ENCODE results near the gene TAF5L.

TAF5L gene

DNA sequence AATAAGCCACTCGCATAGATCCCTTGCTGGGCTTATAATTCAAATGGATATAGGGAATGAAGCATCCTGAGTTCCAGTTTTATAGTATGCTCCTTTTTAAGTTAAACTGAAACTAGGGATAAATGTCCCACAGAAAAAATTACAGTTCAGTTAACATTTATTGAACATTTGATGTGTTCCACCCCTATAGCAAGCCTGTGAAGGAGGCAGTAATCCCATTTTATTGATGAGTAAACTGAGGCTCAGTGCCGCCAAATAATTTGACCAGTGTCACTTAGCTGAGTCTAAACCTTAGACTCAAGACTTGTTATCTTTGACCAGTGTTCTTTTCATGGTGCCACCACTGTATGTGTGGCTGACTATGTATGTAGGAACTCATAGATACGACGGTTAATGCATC lies 22.5 kb upstream of the TAF5L start:
- Histone ChIP-seq H3K4me3 (no peak overlapping the region), H3K9me3 (ENCODE audit: low read depth, low read length) (no peaks in the 10 kb centered on the region), H3K9ac (ENCODE audit: insufficient read length) (no peak overlapping the region), H3K36me3 (ENCODE audit: insufficient read depth, low read length) (peaks cover 91% of the 10 kb centered on the region), H3K27ac (no peak overlapping the region)
- TF ChIP-seq POLR2AphosphoS5 (IDR thresholded peaks at IDR 0.05; ENCODE audit: borderline replicate concordance, low read depth, low read length) (no peak), EZH2 (IDR thresholded peaks at IDR 0.05) (no peak), FOXP2 (optimal IDR thresholded peaks at IDR 0.05; ENCODE audit: control extremely low read depth, extremely low read length, insufficient read depth) (no peak)
- DNase-seq (ENCODE audit: low read depth, low spot score) = no peak

- no peaks in the 10 kb centered on the region for H3K9me3 ChIP-seq (ENCODE audit: low read depth, low read length)
- no peak overlapping the region for H3K4me3 ChIP-seq
- TF ChIP-seq FOXP2 (optimal IDR thresholded peaks at IDR 0.05; ENCODE audit: control extremely low read depth, extremely low read length, insufficient read depth) = no peak
- TF ChIP-seq EZH2 (IDR thresholded peaks at IDR 0.05) = no peak
- TF ChIP-seq POLR2AphosphoS5 (IDR thresholded peaks at IDR 0.05; ENCODE audit: borderline replicate concordance, low read depth, low read length) = no peak
- DNase-seq (ENCODE audit: low read depth, low spot score) = no peak
- H3K9ac ChIP-seq (ENCODE audit: insufficient read length) = no peak overlapping the region
- no peak overlapping the region for H3K27ac ChIP-seq
- H3K36me3 ChIP-seq (ENCODE audit: insufficient read depth, low read length) = peaks cover 70% of the 10 kb centered on the region
These were observed 19.5 kb upstream of the TAF5L start for GRCh38 chr1:229645324-229645993.

- Histone ChIP-seq H3K4me3 (no peak overlapping the region), H3K27ac (no peak overlapping the region), H3K9me3 (ENCODE audit: low read depth, low read length) (no peaks in the 10 kb centered on the region), H3K9ac (ENCODE audit: insufficient read length) (no peak overlapping the region), H3K36me3 (ENCODE audit: insufficient read depth, low read length) (peaks cover 58% of the 10 kb centered on the region)
- no peak for DNase-seq (ENCODE audit: low read depth, low spot score)
- TF ChIP-seq FOXP2 (optimal IDR thresholded peaks at IDR 0.05; ENCODE audit: control extremely low read depth, extremely low read length, insufficient read depth) (no peak), EZH2 (IDR thresholded peaks at IDR 0.05) (no peak), POLR2AphosphoS5 (IDR thresholded peaks at IDR 0.05; ENCODE audit: borderline replicate concordance, low read depth, low read length) (no peak)
These were observed 18.2 kb upstream of the TAF5L start for GRCh38 chr1:229643996-229644745.

- peaks cover 56% of the 10 kb centered on the region for H3K36me3 ChIP-seq (ENCODE audit: insufficient read depth, low read length)
- DNase-seq (ENCODE audit: low read depth, low spot score) = no peak
- H3K27ac ChIP-seq = no peak overlapping the region
- no peaks in the 10 kb centered on the region for H3K9me3 ChIP-seq (ENCODE audit: low read depth, low read length)
- H3K4me3 ChIP-seq = no peak overlapping the region
- no peak overlapping the region for H3K9ac ChIP-seq (ENCODE audit: insufficient read length)
- TF ChIP-seq FOXP2 (optimal IDR thresholded peaks at IDR 0.05; ENCODE audit: control extremely low read depth, extremely low read length, insufficient read depth) (no peak), POLR2AphosphoS5 (IDR thresholded peaks at IDR 0.05; ENCODE audit: borderline replicate concordance, low read depth, low read length) (no peak), EZH2 (IDR thresholded peaks at IDR 0.05) (no peak)
These were observed 17.0 kb upstream of the TAF5L start for GRCh38 chr1:229642970-229643369.

DNA sequence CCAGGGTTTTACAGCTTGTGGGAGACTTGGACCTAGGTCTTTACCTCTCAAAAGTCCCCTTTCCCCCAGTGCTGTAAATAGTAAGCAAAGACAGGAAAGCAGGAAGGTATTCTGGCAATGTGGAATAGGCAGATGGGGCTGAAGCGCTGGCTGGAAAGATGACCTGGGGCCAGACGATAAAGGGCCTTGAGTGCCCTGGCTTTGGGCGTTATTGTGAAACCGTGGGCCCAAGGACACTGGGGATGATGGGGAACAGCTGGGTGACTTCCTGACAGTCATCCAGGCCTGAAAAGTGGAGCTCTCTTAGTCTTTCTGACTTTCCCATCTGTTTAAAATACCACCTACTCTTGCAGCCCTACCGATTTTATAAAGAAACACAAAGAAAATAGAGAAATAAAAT lies 16.5 kb upstream of the TAF5L start:
- Histone ChIP-seq H3K27ac (no peak overlapping the region), H3K36me3 (ENCODE audit: insufficient read depth, low read length) (peaks cover 56% of the 10 kb centered on the region)

DNA sequence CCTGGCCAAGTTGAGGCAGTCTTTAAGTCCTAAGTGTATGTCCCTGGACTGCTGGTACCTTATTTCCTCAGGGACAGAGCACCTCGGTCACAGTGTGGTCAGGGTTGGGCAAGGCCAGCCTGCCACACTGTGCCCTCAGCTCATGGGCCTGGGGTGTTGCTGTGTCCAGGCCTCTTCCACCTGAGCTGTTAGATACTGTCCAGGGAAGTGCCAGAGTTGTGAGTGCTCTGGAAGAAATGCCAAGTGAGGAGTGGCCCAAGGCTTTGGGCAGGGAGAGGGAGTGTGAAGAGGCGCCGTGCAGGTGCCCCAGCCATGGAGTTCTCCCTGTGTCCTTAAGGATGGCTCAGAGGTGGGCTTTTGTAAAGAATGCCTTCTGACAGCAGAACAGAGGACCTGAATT lies 15.4 kb upstream of the TAF5L start:
- no peak overlapping the region for H3K4me3 ChIP-seq
- H3K9me3 ChIP-seq (ENCODE audit: low read depth, low read length) = no peaks in the 10 kb centered on the region
- TF ChIP-seq EZH2 (IDR thresholded peaks at IDR 0.05) = no peak
- H3K27ac ChIP-seq = no peak overlapping the region
- peaks cover 56% of the 10 kb centered on the region for H3K36me3 ChIP-seq (ENCODE audit: insufficient read depth, low read length)
- H3K9ac ChIP-seq (ENCODE audit: insufficient read length) = no peak overlapping the region
- DNase-seq (ENCODE audit: low read depth, low spot score) = no peak

More for the DNA sequence above, 16.5 kb upstream of the TAF5L start:
- no peak for DNase-seq (ENCODE audit: low read depth, low spot score)
- Histone ChIP-seq H3K9ac (ENCODE audit: insufficient read length) (no peak overlapping the region), H3K4me3 (no peak overlapping the region), H3K9me3 (ENCODE audit: low read depth, low read length) (no peaks in the 10 kb centered on the region)
- no peak for TF ChIP-seq POLR2AphosphoS5 (IDR thresholded peaks at IDR 0.05; ENCODE audit: borderline replicate concordance, low read depth, low read length)
- no peak for TF ChIP-seq EZH2 (IDR thresholded peaks at IDR 0.05)
- no peak for TF ChIP-seq FOXP2 (optimal IDR thresholded peaks at IDR 0.05; ENCODE audit: control extremely low read depth, extremely low read length, insufficient read depth)

DNA sequence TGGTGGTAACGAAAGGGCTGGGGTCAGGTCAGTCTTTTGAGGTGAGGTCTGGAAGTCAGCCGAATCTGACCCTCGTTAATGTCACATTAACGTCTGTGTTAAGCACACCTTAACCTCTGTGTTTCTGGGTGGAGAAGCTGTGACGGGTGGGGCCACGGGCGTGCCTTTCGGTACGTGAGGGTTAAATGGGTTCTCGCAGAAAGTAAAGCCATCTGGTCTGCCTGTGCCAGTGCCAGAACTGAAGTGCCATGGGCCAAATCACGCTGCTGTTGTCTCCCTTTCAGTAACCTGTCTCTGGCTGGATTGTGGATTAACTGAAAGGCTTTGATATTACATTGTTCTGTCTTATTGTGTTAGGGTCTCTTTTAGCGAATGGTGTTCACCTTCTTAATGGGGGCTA lies 14.5 kb upstream of the TAF5L start:
- Histone ChIP-seq H3K9ac (ENCODE audit: insufficient read length) (no peak overlapping the region), H3K9me3 (ENCODE audit: low read depth, low read length) (no peaks in the 10 kb centered on the region), H3K4me3 (no peak overlapping the region), H3K36me3 (ENCODE audit: insufficient read depth, low read length) (peaks cover 57% of the 10 kb centered on the region), H3K27ac (no peak overlapping the region)
- DNase-seq (ENCODE audit: low read depth, low spot score) = no peak
- TF ChIP-seq POLR2AphosphoS5 (IDR thresholded peaks at IDR 0.05; ENCODE audit: borderline replicate concordance, low read depth, low read length) (no peak), EZH2 (IDR thresholded peaks at IDR 0.05) (no peak), FOXP2 (optimal IDR thresholded peaks at IDR 0.05; ENCODE audit: control extremely low read depth, extremely low read length, insufficient read depth) (no peak)

GRCh38 chr1:229637746-229638145 lies 11.8 kb upstream of the TAF5L start:
- H3K9me3 ChIP-seq (ENCODE audit: low read depth, low read length) = no peaks in the 10 kb centered on the region
- H3K36me3 ChIP-seq (ENCODE audit: insufficient read depth, low read length) = peaks cover 55% of the 10 kb centered on the region
- no peak overlapping the region for H3K9ac ChIP-seq (ENCODE audit: insufficient read length)
- H3K27ac ChIP-seq = no peak overlapping the region
- TF ChIP-seq FOXP2 (optimal IDR thresholded peaks at IDR 0.05; ENCODE audit: control extremely low read depth, extremely low read length, insufficient read depth) (no peak), EZH2 (IDR thresholded peaks at IDR 0.05) (no peak), POLR2AphosphoS5 (IDR thresholded peaks at IDR 0.05; ENCODE audit: borderline replicate concordance, low read depth, low read length) (no peak)
- no peak overlapping the region for H3K4me3 ChIP-seq
- DNase-seq (ENCODE audit: low read depth, low spot score) = no peak

All from SK-N-MC (cell line).